PC-9 (cell line): ENCODE data around the gene HSFX1.
"Not testable (repeated sequence)": the region's sequence is repeated elsewhere in the genome, so short reads cannot be mapped to it uniquely, and the experiment has no call there.

Experiments
- CTCF ChIP-seq: fragments of 200-600 bp; sonication (generic); conservative IDR thresholded peaks from 2 replicates; pipeline ENCODE4 v1.6.1; 2017; ENCODE audit warnings: mixed run types, antibody characterized with exemption, mild to moderate bottlenecking, moderate library complexity
- EZH2 ChIP-seq: fragments of 200-600 bp; sonication (generic); IDR thresholded peaks from 2 replicates; pipeline ENCODE4 v1.8.0; 2017; ENCODE audit warnings: antibody characterized with exemption, low read depth

- not testable (repeated sequence) for TF ChIP-seq CTCF, EZH2
These were observed 15.2 kb upstream of the HSFX1 start for GRCh38 chrX:149758715-149759078.
